GM19452 (cell line): ENCODE data around the gene RAX2.
"Not testable (repeated sequence)": the region's sequence is repeated elsewhere in the genome, so short reads cannot be mapped to it uniquely, and the experiment has no call there.

Experiments
- ATAC-seq: cut with Tn5 transposase; IDR thresholded peaks from one replicate; pipeline ENCODE4 v1.9.1; 2021; ENCODE audit not compliant: unreplicated experiment

Gene RAX2

GRCh38 chr19:3761382-3762129, 10.5 kb downstream of the RAX2 start, which contains the start of gene APBA3:
APBA3 (minus strand) TSS chr19:3761692; CDS start chr19:3760264, 1,428 bp downstream.
- ATAC-seq = peak; percentile 42

GRCh38 chr19:3760871-3761361, 11.1 kb downstream of the RAX2 start:
- ATAC-seq = no peak

- ATAC-seq = no peak
These were observed 12.4 kb downstream of the RAX2 start for GRCh38 chr19:3759482-3760254.

GRCh38 chr19:3758297-3758696, 13.7 kb downstream of the RAX2 start:
- ATAC-seq = not testable (repeated sequence)

- not testable (repeated sequence) for ATAC-seq
These were observed 14.3 kb downstream of the RAX2 start for GRCh38 chr19:3757705-3758104.

- ATAC-seq = no peak
These were observed 18.2 kb downstream of the RAX2 start for GRCh38 chr19:3753631-3754410.

- no peak for ATAC-seq
These were observed 19.5 kb downstream of the RAX2 start for GRCh38 chr19:3752492-3752891.

GRCh38 chr19:3751236-3751635, 20.8 kb downstream of the RAX2 start:
- ATAC-seq = no peak

- no peak for ATAC-seq
These were observed 21.8 kb downstream of the RAX2 start for GRCh38 chr19:3750211-3750610.

- no peak for ATAC-seq
These were observed 23.1 kb downstream of the RAX2 start for GRCh38 chr19:3748965-3749364.

- ATAC-seq = no peak
These were observed 25.5 kb downstream of the RAX2 start for GRCh38 chr19:3746371-3747056.

- ATAC-seq = no peak
These were observed 26.5 kb downstream of the RAX2 start for GRCh38 chr19:3745363-3746045.

GRCh38 chr19:3743486-3743885, 28.5 kb downstream of the RAX2 start:
- ATAC-seq = no peak

GRCh38 chr19:3740431-3740830, 31.6 kb downstream of the RAX2 start:
- ATAC-seq = no peak

GRCh38 chr19:3738477-3739220, 33.4 kb downstream of the RAX2 start:
- ATAC-seq = no peak

GRCh38 chr19:3737487-3738205, 34.4 kb downstream of the RAX2 start:
- no peak for ATAC-seq

GRCh38 chr19:3736106-3736724, 35.8 kb downstream of the RAX2 start:
- ATAC-seq = no peak

- no peak for ATAC-seq
These were observed 37.8 kb downstream of the RAX2 start for GRCh38 chr19:3734310-3734600.
